A549 (cell line): ENCODE data around the gene EPOP.

ENCODE experiments used
- CTCF ChIP-seq: fragments of >200 bp; sonication (Bioruptor Twin); formaldehyde crosslinking; IDR thresholded peaks from 3 replicates; pipeline ENCODE4 v1.5.1; 2016
- EP300 ChIP-seq, 2 experiments: fragments of >200 bp; sonication (Bioruptor Twin); formaldehyde crosslinking; IDR thresholded peaks; 2 replicates in 1 of 2; 3 replicates in 1 of 2; pipeline ENCODE4 v1.6.1; 2016 to 2017
- ESRRA ChIP-seq: fragments of 150-350 bp; IDR thresholded peaks from 2 replicates; pipeline ENCODE4 v1.6.1; 2014; ENCODE audit warnings: mild to moderate bottlenecking, low read length, borderline replicate concordance
- MAX ChIP-seq: IDR thresholded peaks from 2 replicates; pipeline ENCODE4 v1.6.1; 2012
- RCOR1 ChIP-seq: fragments of 150-350 bp; IDR thresholded peaks from 2 replicates; pipeline ENCODE4 v1.6.1; 2014; ENCODE audit warnings: antibody characterized with exemption, low read length, low read depth
- SMC3 ChIP-seq: fragments of >200 bp; sonication (Bioruptor Twin); formaldehyde crosslinking; IDR thresholded peaks from 3 replicates; pipeline ENCODE4 v1.6.1; 2018; ENCODE audit warnings: inconsistent platforms
- TF ChIP-seq, protein P1 (sequence below): fragments of >200 bp; sonication (Bioruptor Twin); formaldehyde crosslinking; IDR thresholded peaks from 3 replicates; pipeline ENCODE4 v1.6.1; 2016

- TF ChIP-seq MAX (no peak), EP300 (IDR thresholded peaks at IDR 0.05) (no peak), CTCF (no peak), SMC3 (no peak), ESRRA (no peak), RCOR1 (no peak)
- TF ChIP-seq, protein P1, sequence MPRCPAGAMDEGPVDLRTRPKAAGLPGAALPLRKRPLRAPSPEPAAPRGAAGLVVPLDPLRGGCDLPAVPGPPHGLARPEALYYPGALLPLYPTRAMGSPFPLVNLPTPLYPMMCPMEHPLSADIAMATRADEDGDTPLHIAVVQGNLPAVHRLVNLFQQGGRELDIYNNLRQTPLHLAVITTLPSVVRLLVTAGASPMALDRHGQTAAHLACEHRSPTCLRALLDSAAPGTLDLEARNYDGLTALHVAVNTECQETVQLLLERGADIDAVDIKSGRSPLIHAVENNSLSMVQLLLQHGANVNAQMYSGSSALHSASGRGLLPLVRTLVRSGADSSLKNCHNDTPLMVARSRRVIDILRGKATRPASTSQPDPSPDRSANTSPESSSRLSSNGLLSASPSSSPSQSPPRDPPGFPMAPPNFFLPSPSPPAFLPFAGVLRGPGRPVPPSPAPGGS = no peak
Measured at GRCh38 chr17:38693700-38694329, 19.1 kb upstream of the EPOP start.
